K562 (cell line): Measurements from ENCODE around the gene BZW1. TPM values are rescaled to one million over a fixed set of nuclear protein-coding genes. Genes with fewer than 3 reads are reported as not detected.

Experiments used
- ARID1B ChIP-seq: fragments of 450-650 bp; IDR thresholded peaks from 2 replicates; pipeline ENCODE4 v1.6.1; 2016; ENCODE audit warnings: antibody characterized with exemption, mild to moderate bottlenecking, inconsistent platforms
- CBX3 ChIP-seq, 2 experiments: IDR thresholded peaks; 1 replicate in 1 of 2; 2 replicates in 1 of 2; pipeline ENCODE4 v1.6.1; 2012; ENCODE audit warnings: inconsistent platforms in 2 of 2, low read length in 2 of 2, borderline replicate concordance in 1 of 2, control low read depth in 1 of 2
- CTBP1 ChIP-seq: fragments of 450-650 bp; IDR thresholded peaks from 2 replicates; pipeline ENCODE4 v1.6.1; 2016; ENCODE audit warnings: borderline replicate concordance
- DPF2 ChIP-seq: fragments of 450-650 bp; IDR thresholded peaks from 2 replicates; pipeline ENCODE4 v1.6.1; 2016
- E2F3 ChIP-seq: fragments of 250-450 bp; sonication (Bioruptor Pico); IDR thresholded peaks from 2 replicates; pipeline ENCODE4 v1.4.0; 2020; ENCODE audit warnings: mild to moderate bottlenecking
- GATAD2A ChIP-seq: fragments of 450-650 bp; IDR thresholded peaks from 2 replicates; pipeline ENCODE4 v1.6.1; 2017
- GTF2F1 ChIP-seq: IDR thresholded peaks from 2 replicates; pipeline ENCODE4 v1.6.1; 2011; ENCODE audit warnings: low read depth, low read length, improper control_type of control experiment
- KHSRP ChIP-seq: fragments of 450-650 bp; IDR thresholded peaks from 2 replicates; pipeline ENCODE4 v1.6.1; 2017
- MCM7 ChIP-seq, 2 experiments: fragments of 450-650 bp; IDR thresholded peaks; 2 replicates each; pipeline ENCODE4 v1.6.1; 2016 to 2018
- NFIC ChIP-seq: fragments of 450-650 bp; IDR thresholded peaks from 2 replicates; pipeline ENCODE4 v1.6.1; 2017; ENCODE audit warnings: mild to moderate bottlenecking, inconsistent platforms
- PTTG1 ChIP-seq: fragments of 450-650 bp; IDR thresholded peaks from 2 replicates; pipeline ENCODE4 v1.6.1; 2016; ENCODE audit warnings: low read depth, mild to moderate bottlenecking, missing genetic modification characterization, missing compliant biosample characterization
- PYGO2 ChIP-seq: fragments of 450-650 bp; IDR thresholded peaks from 2 replicates; pipeline ENCODE4 v1.6.1; 2016; ENCODE audit warnings: mild to moderate bottlenecking, missing genetic modification characterization, moderate library complexity, missing compliant biosample characterization
- TRIM24 ChIP-seq, 2 experiments: fragments of 450-650 bp; IDR thresholded peaks; 2 replicates each; pipeline ENCODE4 v1.6.1; 2016
- ZNF239 ChIP-seq: fragments of 250-450 bp; sonication (Bioruptor Pico); IDR thresholded peaks from 2 replicates; pipeline ENCODE4 v1.4.0; 2020; ENCODE audit warnings: mild to moderate bottlenecking
- ZNF354B ChIP-seq: fragments of 250-450 bp; sonication (Bioruptor Pico); IDR thresholded peaks from 2 replicates; pipeline ENCODE4 v1.4.0; 2020
- ZNF384 ChIP-seq: IDR thresholded peaks from 2 replicates; pipeline ENCODE4 v1.6.1; 2012; ENCODE audit warnings: low read depth, low read length, improper control_type of control experiment
- polyA plus RNA-seq, 8 experiments: library from polyadenylated mRNA; depleted of rRNA in 4 of 8; stranded (reverse) in 5 of 8; unstranded in 3 of 8; fragments of >200 nt; fragmentation: Nextera tagmentation in 2 of 8; fragmentation: Illumina TruSeq in 1 of 8; extraction: Ambion mirVana in 2 of 8; extraction: Trizol in 1 of 8; gene quantifications; 2 replicates each; pipeline versions ENCODE4 v1.2.1 to v1.2.3, GENCODE V29; 2011 to 2014; ENCODE audit warnings: inconsistent platforms in 1 of 8, missing spikeins in 1 of 8
- total RNA-seq, 7 experiments: library from RNA; depleted of rRNA in 6 of 7; stranded (reverse); fragments of >200 nt in 6 of 7; fragmentation: Illumina TruSeq in 2 of 7; extraction: Trizol in 2 of 7; gene quantifications; 2 replicates each; pipeline versions ENCODE4 v1.2.1 to v1.2.3, GENCODE V29; 2011 to 2021; ENCODE audit warnings: low replicate concordance in 1 of 7
- TF ChIP-seq, protein P1 (sequence below): fragments of 250-450 bp; sonication (Bioruptor Pico); IDR thresholded peaks from 2 replicates; pipeline ENCODE4 v1.4.0; 2020; ENCODE audit warnings: mild to moderate bottlenecking, moderate library complexity
- TF ChIP-seq, protein P2 (sequence below): fragments of 450-650 bp; IDR thresholded peaks from 2 replicates; pipeline ENCODE4 v1.7.1; 2018; ENCODE audit warnings: mild to moderate bottlenecking, low read depth; ENCODE audit not compliant: partially characterized antibody
- TF ChIP-seq, protein P3 (sequence below): sonication (generic); formaldehyde crosslinking; IDR thresholded peaks from 2 replicates; pipeline ENCODE4 v1.8.0; 2022; ENCODE audit warnings: mild to moderate bottlenecking, missing genetic modification reagents
- TF ChIP-seq, protein P4 (sequence below): fragments of 200-800 bp; sonication (Bioruptor generic); IDR thresholded peaks from 2 replicates; pipeline ENCODE4 v1.6.1; 2017; ENCODE audit warnings: missing genetic modification characterization, missing compliant biosample characterization
- TF ChIP-seq, protein P5 (sequence below): fragments of 450-650 bp; IDR thresholded peaks from one replicate; pipeline ENCODE4 v1.6.1; 2018; ENCODE audit warnings: mild to moderate bottlenecking, moderate library complexity; ENCODE audit not compliant: partially characterized antibody

BZW1 gene
- total and polyA plus RNA-seq, 9 of the 15 experiments (the other 6 are each of a cell fraction or from before 2014, with no cell fraction given): 110 to 244 (median 198) TPM

- TF ChIP-seq, protein P1, sequence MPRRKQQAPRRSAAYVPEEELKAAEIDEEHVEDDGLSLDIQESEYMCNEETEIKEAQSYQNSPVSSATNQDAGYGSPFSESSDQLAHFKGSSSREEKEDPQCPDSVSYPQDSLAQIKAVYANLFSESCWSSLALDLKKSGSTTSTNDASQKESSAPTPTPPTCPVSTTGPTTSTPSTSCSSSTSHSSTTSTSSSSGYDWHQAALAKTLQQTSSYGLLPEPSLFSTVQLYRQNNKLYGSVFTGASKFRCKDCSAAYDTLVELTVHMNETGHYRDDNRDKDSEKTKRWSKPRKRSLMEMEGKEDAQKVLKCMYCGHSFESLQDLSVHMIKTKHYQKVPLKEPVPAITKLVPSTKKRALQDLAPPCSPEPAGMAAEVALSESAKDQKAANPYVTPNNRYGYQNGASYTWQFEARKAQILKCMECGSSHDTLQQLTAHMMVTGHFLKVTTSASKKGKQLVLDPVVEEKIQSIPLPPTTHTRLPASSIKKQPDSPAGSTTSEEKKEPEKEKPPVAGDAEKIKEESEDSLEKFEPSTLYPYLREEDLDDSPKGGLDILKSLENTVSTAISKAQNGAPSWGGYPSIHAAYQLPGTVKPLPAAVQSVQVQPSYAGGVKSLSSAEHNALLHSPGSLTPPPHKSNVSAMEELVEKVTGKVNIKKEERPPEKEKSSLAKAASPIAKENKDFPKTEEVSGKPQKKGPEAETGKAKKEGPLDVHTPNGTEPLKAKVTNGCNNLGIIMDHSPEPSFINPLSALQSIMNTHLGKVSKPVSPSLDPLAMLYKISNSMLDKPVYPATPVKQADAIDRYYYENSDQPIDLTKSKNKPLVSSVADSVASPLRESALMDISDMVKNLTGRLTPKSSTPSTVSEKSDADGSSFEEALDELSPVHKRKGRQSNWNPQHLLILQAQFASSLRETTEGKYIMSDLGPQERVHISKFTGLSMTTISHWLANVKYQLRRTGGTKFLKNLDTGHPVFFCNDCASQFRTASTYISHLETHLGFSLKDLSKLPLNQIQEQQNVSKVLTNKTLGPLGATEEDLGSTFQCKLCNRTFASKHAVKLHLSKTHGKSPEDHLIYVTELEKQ (CRISPR knock-in tag): no peak
- TF ChIP-seq CTBP1 (0 out of 2 replicates have a peak, but pooled peaks have one; percentile 13), GATAD2A (no peak), DPF2 (peak; percentile 29; the same call in 1 of the 2 replicates), PYGO2 (no peak), KHSRP (no peak), CBX3 (IDR thresholded peaks at IDR 0.05; ENCODE audit: borderline replicate concordance in 1 of 2, low read length in 2 of 2) (no peak), ZNF384 (no peak), NFIC (0 out of 2 replicates have a peak, but pooled peaks have one; percentile 12), PTTG1 (tag) (no peak), GTF2F1 (no peak), ZNF239 (no peak), ZNF354B (CRISPR knock-in tag) (no peak), ARID1B (peak; percentile 32), TRIM24 (IDR thresholded peaks at IDR 0.05) (0 out of 4 replicates have a peak, but pooled peaks of 1 of the 2 experiments have one; percentile 9), MCM7 (IDR thresholded peaks at IDR 0.05) (no peak), E2F3 (CRISPR knock-in tag) (no peak)
- TF ChIP-seq, protein P2, sequence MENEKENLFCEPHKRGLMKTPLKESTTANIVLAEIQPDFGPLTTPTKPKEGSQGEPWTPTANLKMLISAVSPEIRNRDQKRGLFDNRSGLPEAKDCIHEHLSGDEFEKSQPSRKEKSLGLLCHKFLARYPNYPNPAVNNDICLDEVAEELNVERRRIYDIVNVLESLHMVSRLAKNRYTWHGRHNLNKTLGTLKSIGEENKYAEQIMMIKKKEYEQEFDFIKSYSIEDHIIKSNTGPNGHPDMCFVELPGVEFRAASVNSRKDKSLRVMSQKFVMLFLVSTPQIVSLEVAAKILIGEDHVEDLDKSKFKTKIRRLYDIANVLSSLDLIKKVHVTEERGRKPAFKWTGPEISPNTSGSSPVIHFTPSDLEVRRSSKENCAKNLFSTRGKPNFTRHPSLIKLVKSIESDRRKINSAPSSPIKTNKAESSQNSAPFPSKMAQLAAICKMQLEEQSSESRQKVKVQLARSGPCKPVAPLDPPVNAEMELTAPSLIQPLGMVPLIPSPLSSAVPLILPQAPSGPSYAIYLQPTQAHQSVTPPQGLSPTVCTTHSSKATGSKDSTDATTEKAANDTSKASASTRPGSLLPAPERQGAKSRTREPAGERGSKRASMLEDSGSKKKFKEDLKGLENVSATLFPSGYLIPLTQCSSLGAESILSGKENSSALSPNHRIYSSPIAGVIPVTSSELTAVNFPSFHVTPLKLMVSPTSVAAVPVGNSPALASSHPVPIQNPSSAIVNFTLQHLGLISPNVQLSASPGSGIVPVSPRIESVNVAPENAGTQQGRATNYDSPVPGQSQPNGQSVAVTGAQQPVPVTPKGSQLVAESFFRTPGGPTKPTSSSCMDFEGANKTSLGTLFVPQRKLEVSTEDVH: no peak
- TF ChIP-seq, protein P3, sequence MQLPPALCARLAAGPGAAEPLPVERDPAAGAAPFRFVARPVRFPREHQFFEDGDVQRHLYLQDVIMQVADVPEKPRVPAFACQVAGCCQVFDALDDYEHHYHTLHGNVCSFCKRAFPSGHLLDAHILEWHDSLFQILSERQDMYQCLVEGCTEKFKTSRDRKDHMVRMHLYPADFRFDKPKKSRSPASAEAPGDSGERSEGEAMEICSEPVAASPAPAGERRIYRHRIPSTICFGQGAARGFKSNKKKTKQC (CRISPR knock-in tag): no peak
- TF ChIP-seq, protein P4, sequence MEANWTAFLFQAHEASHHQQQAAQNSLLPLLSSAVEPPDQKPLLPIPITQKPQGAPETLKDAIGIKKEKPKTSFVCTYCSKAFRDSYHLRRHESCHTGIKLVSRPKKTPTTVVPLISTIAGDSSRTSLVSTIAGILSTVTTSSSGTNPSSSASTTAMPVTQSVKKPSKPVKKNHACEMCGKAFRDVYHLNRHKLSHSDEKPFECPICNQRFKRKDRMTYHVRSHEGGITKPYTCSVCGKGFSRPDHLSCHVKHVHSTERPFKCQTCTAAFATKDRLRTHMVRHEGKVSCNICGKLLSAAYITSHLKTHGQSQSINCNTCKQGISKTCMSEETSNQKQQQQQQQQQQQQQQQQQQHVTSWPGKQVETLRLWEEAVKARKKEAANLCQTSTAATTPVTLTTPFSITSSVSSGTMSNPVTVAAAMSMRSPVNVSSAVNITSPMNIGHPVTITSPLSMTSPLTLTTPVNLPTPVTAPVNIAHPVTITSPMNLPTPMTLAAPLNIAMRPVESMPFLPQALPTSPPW: no peak
- TF ChIP-seq, protein P5, sequence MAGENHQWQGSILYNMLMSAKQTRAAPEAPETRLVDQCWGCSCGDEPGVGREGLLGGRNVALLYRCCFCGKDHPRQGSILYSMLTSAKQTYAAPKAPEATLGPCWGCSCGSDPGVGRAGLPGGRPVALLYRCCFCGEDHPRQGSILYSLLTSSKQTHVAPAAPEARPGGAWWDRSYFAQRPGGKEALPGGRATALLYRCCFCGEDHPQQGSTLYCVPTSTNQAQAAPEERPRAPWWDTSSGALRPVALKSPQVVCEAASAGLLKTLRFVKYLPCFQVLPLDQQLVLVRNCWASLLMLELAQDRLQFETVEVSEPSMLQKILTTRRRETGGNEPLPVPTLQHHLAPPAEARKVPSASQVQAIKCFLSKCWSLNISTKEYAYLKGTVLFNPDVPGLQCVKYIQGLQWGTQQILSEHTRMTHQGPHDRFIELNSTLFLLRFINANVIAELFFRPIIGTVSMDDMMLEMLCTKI: no peak
- TF ChIP-seq, all 486 proteins: peak for 12
Observed at GRCh38 chr2:200797242-200797770, 14.4 kb upstream of the BZW1 start (continued).
